Endometrium (tissue), 2 donors: Measurements from ENCODE around the gene GMCL2.
"Not testable (repeated sequence)": the region's sequence is repeated elsewhere in the genome, so short reads cannot be mapped to it uniquely, and the experiment has no call there.

Experiments
- FAIRE-seq: peaks from 2 replicates; lab custom pipeline; 2012; peaks lifted over from hg19 to GRCh38; lab: Jason Lieb, UNC
- donor health status: control.
- donor health status: control.

Gene GMCL2

GRCh38 chr5:178187014-178187413 is at the start of gene GMCL2:
Gene GMCL2, minus strand, starts transcription at chr5:178187371. Its CDS starts 72 bp downstream, at chr5:178187299.
- FAIRE-seq: no peak

- FAIRE-seq: no peak
Measured at GRCh38 chr5:178236679-178237078, 49.5 kb upstream of the GMCL2 start.

GRCh38 chr5:178236126-178236525 is 49.0 kb upstream of the GMCL2 start:
- FAIRE-seq: no peak

GRCh38 chr5:178235588-178235974 is 48.4 kb upstream of the GMCL2 start:
- FAIRE-seq: no peak

GRCh38 chr5:178234750-178235587 is 47.8 kb upstream of the GMCL2 start:
- FAIRE-seq: no peak

GRCh38 chr5:178234121-178234749 is 47.1 kb upstream of the GMCL2 start:
- no peak for FAIRE-seq

GRCh38 chr5:178232920-178233429 is 45.8 kb upstream of the GMCL2 start:
- FAIRE-seq: no peak

- FAIRE-seq: no peak
Measured at GRCh38 chr5:178232124-178232919, 45.2 kb upstream of the GMCL2 start, which contains the start of gene PHYKPL. Gene PHYKPL, minus strand, starts transcription at chr5:178232802. Its CDS starts 252 bp downstream, at chr5:178232550.

- no peak for FAIRE-seq
Measured at GRCh38 chr5:178231539-178232123, 44.5 kb upstream of the GMCL2 start.

- no peak for FAIRE-seq
Measured at GRCh38 chr5:178230879-178231538, 43.8 kb upstream of the GMCL2 start.

- FAIRE-seq: no peak
Measured at GRCh38 chr5:178229861-178230260, 42.7 kb upstream of the GMCL2 start.

- FAIRE-seq: not testable (repeated sequence)
Measured at GRCh38 chr5:178229111-178229510, 41.9 kb upstream of the GMCL2 start.

GRCh38 chr5:178228609-178229008 is 41.4 kb upstream of the GMCL2 start:
- FAIRE-seq: no peak

- no peak for FAIRE-seq
Measured at GRCh38 chr5:178227929-178228328, 40.8 kb upstream of the GMCL2 start.

- FAIRE-seq: no peak
Measured at GRCh38 chr5:178227138-178227659, 40.0 kb upstream of the GMCL2 start.

GRCh38 chr5:178225174-178225573 is 38.0 kb upstream of the GMCL2 start:
- FAIRE-seq: no peak

GRCh38 chr5:178224403-178224802 is 37.2 kb upstream of the GMCL2 start:
- no peak for FAIRE-seq

GRCh38 chr5:178223828-178224335 is 36.7 kb upstream of the GMCL2 start:
- no peak for FAIRE-seq

GRCh38 chr5:178223196-178223773 is 36.1 kb upstream of the GMCL2 start:
- no peak for FAIRE-seq

- FAIRE-seq: no peak
Measured at GRCh38 chr5:178222292-178222691, 35.1 kb upstream of the GMCL2 start.

- FAIRE-seq: no peak
Measured at GRCh38 chr5:178221853-178222252, 34.7 kb upstream of the GMCL2 start.
